B cell (primary cell): ENCODE measurements around the gene FCRL5.

Experiments
- CTCF ChIP-seq: fragments of 200-600 bp; IDR thresholded peaks from one replicate; pipeline ENCODE4 v1.8.0; 2022; ENCODE audit warnings: antibody characterized with exemption, mild to moderate bottlenecking
- EZH2 ChIP-seq: IDR thresholded peaks from 2 replicates; pipeline ENCODE4 v1.6.1; 2012; ENCODE audit warnings: borderline replicate concordance, low read depth, mild to moderate bottlenecking, moderate library complexity, low read length; ENCODE audit not compliant: insufficient read depth, poor library complexity, severe bottlenecking

- TF ChIP-seq EZH2 (no peak), CTCF (no peak)
Observed at GRCh38 chr1:157472959-157473358, 79.4 kb downstream of the FCRL5 start.
